Central memory CD8-positive, alpha-beta T cell (primary cell): ENCODE results near the gene ARL13A.
"Not testable (repeated sequence)": the region's sequence is repeated elsewhere in the genome, so short reads cannot be mapped to it uniquely, and the experiment has no call there.

Experiments used
- ATAC-seq: fragments of 150-1000 bp; cut with Tn5 transposase; replicated peaks from 2 replicates; pipeline ENCODE4 v1.10.0; 2022; ENCODE audit warnings: mild to moderate bottlenecking, moderate FRiP score, moderate number of reproducible peaks; ENCODE audit not compliant: poor library complexity, severe bottlenecking; ENCODE audit errors: extremely low read depth
- DNase-seq, 2 donors: peaks; one replicate each; pipeline ENCODE4 v3.0.0; 2021; ENCODE audit warnings: low spot score in 2 of 2
- H3K27ac Mint-ChIP-seq: one replicate; pipeline ENCODE4 v1.8.0; 2022; ENCODE audit warnings: low read depth, mild to moderate bottlenecking, moderate library complexity, mixed read lengths
- H3K27me3 Mint-ChIP-seq: one replicate; pipeline ENCODE4 v1.8.0; 2022; ENCODE audit warnings: mixed read lengths
- H3K36me3 Mint-ChIP-seq: one replicate; pipeline ENCODE4 v1.8.0; 2022; ENCODE audit warnings: mild to moderate bottlenecking, moderate library complexity, mixed read lengths; ENCODE audit not compliant: insufficient read depth
- H3K4me1 Mint-ChIP-seq: one replicate; pipeline ENCODE4 v1.8.0; 2022; ENCODE audit warnings: mixed read lengths
- H3K4me3 Mint-ChIP-seq: one replicate; pipeline ENCODE4 v1.8.0; 2022; ENCODE audit warnings: mild to moderate bottlenecking, moderate library complexity, mixed read lengths
- H3K9me3 Mint-ChIP-seq: one replicate; pipeline ENCODE4 v1.8.0; 2022; ENCODE audit warnings: mixed read lengths

ARL13A gene

DNA sequence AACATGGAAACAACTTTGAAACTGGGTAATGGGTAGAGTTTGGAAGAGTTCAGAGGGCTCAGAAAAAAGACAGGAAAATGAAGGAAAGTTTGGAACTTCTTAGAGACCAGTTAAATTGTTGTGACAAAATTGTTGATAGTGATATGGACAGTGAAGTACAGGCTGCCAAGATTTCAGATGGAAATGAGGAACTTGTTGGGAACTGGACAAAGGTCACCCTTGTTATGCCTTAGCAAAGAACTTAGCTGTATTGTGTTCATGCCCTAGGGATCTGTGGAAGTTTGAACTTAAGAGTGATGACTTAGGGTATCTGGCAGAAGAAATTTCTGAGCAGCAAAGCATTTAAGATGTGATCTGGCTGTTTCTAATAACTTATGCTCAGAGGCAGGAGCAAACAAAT, 5.1 kb upstream of the ARL13A start:
- no peak for DNase-seq
- no peaks in the 10 kb centered on the region for H3K9me3 Mint-ChIP-seq
- H3K27ac Mint-ChIP-seq, result no peak overlapping the region
- ATAC-seq, result no peak
- no peaks in the 10 kb centered on the region for H3K4me1 Mint-ChIP-seq
- H3K4me3 Mint-ChIP-seq, result no peak overlapping the region
- H3K27me3 Mint-ChIP-seq, result no peaks in the 10 kb centered on the region
- no peaks in the 10 kb centered on the region for H3K36me3 Mint-ChIP-seq

DNA sequence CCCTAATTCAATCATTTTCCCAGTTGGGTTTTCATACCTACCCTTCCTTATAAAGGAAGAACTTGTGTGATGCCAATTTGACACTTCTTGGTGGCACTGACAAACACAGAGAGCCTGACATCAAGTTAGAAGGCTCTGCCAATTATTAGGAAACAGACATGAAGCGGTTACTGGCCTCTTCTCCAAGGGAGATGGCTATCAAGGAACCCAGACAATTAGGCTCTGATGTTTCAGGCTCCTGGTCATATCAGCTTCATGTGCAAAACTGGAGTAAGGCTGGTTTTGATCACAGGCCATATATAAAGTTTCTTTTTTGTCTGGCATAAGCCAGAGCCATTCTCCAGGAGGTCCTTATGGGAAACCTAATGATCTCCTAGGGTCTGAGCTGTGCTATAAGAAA, 428 bp downstream of the ARL13A start:
- no peaks in the 10 kb centered on the region for H3K4me1 Mint-ChIP-seq
- no peaks in the 10 kb centered on the region for H3K36me3 Mint-ChIP-seq
- no peaks in the 10 kb centered on the region for H3K9me3 Mint-ChIP-seq
- no peak overlapping the region for H3K4me3 Mint-ChIP-seq
- H3K27me3 Mint-ChIP-seq, result no peaks in the 10 kb centered on the region
- ATAC-seq (no peak), DNase-seq (no peak)
- H3K27ac Mint-ChIP-seq, result no peak overlapping the region

DNA sequence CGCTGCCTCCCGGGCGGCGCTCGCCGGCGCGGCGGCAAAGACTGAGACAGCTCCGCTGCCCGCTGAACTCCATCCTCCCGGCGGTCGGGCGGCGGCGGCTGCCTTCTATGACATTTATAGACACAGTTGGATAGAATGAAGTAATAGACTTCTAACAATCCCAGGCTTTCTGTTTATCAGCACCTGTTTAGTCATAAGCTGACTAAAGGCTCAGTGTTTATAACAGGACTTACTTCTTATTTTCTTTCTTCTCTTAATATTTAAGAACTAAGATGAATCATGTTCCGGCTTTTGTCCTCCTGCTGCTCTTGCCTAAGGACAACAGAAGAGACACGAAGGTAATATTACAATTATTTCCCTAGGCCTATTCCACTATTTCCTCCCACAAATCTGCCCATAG, 3.9 kb downstream of the ARL13A start:
- Mint-ChIP-seq H3K4me1 (no peaks in the 10 kb centered on the region), H3K4me3 (no peak overlapping the region), H3K27me3 (no peaks in the 10 kb centered on the region), H3K27ac (no peak overlapping the region), H3K9me3 (no peaks in the 10 kb centered on the region), H3K36me3 (no peaks in the 10 kb centered on the region)
- ATAC-seq (no peak), DNase-seq (no peak)

DNA sequence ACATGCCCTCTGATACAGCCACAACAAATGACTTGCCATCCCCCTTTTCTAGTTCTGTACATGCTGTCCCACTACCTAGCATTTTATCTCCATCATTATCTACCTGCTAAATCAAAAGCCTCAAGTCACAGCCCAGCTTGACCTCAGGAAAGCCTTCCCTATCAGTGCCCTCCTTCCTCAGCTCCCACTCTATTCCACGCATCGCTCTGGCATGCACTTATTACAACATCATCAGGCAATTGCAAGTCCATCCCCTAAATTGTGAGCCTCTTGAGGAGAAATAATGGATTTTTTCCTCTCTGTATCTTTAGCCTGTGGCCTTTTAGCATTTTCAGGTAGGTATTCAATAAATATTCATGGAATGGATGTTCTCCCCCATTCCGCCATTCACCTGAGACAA, 5.7 kb downstream of the ARL13A start:
- Mint-ChIP-seq H3K9me3 (no peaks in the 10 kb centered on the region), H3K27me3 (no peaks in the 10 kb centered on the region), H3K36me3 (no peaks in the 10 kb centered on the region), H3K4me3 (no peak overlapping the region), H3K27ac (no peak overlapping the region), H3K4me1 (no peaks in the 10 kb centered on the region)
- no peak for ATAC-seq
- DNase-seq, result no peak

DNA sequence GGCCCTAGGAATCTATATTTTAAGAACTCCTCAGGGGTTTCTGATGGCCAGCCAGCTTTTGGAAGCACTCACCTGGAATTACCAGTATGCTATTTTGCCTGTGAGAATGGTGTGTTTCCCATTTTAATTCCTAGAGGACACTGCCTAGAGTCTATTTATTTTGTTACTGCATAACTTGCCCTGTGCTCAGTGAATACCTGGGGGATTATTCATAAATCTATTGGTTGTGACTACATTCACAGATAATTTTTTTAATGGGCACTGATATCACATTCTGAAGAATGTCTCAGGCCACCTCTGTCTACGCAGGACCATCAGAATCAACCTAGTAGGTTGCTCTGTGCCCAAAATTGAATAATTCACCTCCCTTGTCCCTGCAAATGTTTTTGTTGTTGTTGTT, 6.7 kb downstream of the ARL13A start:
- no peaks in the 10 kb centered on the region for H3K9me3 Mint-ChIP-seq
- no peaks in the 10 kb centered on the region for H3K4me1 Mint-ChIP-seq
- ATAC-seq (no peak), DNase-seq (no peak)
- no peak overlapping the region for H3K4me3 Mint-ChIP-seq
- H3K27me3 Mint-ChIP-seq, result no peaks in the 10 kb centered on the region
- no peak overlapping the region for H3K27ac Mint-ChIP-seq
- peaks cover under 1% of the 10 kb centered on the region for H3K36me3 Mint-ChIP-seq

DNA sequence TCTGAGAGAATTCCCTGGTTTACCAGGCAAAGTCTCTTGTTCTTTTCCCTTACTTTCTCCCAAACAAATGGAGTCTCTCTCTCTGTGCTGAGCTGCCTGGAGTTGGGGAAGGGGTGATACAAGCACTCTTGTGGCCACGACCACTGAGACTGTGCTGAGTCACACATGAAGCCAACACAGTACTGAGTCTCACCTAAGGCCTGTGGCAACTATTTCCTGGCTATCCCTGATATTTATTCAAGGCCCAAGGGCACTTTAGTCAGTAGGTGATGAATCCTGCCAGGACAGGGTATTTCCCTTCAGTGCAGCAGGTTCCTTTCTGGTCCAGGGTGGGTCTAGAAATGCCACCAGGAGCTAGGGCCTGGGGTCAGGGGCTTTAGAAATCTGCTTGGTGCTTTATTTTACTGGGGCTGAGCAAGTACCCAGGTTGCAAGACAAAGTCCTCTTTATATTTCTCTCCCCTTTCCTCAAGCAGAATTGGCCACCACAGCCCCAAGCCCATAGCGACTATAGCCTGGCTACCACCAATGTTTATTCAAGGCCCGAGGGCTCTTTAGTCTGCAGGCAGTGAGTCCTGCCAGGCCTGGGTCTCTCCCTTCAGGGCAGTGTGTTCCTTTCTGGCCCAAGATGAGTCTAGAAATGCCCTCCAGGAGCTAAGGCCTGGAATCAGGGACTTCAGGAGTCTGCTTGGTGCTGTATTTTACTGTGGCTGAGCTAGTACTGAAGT, 10.5 kb downstream of the ARL13A start:
- Mint-ChIP-seq H3K27ac (no peak overlapping the region), H3K4me1 (no peaks in the 10 kb centered on the region), H3K4me3 (no peak overlapping the region), H3K27me3 (no peaks in the 10 kb centered on the region), H3K9me3 (no peaks in the 10 kb centered on the region), H3K36me3 (peaks cover 1% of the 10 kb centered on the region)
- DNase-seq (no peak), ATAC-seq (no peak)

DNA sequence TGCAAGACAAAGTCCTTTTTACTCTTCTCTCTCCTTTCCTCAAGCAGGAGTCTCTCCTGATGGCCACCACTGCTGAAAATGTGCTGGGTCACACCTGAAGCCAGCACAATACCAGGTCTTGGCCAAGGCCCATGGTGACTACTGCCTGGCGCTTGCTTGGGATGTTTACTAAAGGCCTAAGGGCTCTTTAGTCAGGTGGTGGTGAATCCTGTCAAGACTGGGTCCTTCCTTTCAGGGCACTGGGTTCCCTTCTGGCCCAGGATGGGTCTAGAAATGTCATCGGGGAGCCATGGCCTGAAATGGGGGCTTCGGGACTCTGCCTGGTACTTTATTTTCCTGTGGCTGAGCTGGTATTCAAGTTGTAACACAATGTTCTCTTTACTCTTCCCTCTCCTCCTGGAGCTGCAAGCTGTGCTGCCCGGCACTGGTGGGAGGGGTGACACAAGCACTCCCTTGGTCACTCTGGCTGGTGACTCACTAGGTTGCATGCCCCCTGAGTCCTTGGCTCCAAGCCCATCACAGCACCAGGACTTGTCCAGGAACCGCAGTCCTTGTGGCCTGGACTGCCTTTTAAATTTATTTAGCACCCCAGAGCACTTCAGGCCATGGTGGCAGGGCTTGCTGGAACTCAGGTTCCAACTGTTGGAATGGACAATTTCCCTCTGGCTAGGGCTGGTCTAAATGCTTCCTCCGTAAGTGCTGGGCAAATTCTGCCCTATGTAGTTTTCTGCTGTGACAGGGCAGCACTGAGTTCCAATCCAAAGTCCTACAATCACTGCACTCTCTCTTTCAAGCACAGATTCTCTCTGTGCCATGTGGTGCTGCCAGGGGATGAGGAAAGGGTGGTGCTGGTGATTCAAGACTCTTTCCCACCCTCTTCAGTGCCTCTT, 11.3 kb downstream of the ARL13A start:
- DNase-seq (no peak), ATAC-seq (no peak)
- Mint-ChIP-seq H3K9me3 (no peaks in the 10 kb centered on the region), H3K36me3 (peaks cover 1% of the 10 kb centered on the region), H3K27me3 (no peaks in the 10 kb centered on the region), H3K4me1 (no peaks in the 10 kb centered on the region), H3K27ac (no peak overlapping the region), H3K4me3 (no peak overlapping the region)

DNA sequence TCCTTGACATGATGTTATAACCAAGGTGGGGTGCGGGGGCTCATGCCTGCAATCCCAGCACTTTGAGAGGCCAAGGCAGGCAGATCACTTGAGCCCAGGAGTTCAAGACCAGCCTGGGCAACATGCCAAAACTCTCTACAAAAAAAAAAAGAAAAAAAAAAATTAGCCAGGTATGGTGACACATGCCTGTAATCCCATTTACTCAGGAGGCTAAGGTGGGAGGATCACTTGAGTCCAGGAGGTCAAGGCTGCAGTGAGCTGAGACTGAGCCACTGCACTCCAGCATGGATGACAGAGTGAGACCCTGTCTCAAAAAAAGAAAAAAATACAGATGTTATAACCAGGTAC, 12.0 kb downstream of the ARL13A start:
- DNase-seq, H3K27ac Mint-ChIP-seq, H3K27me3 Mint-ChIP-seq, H3K36me3 Mint-ChIP-seq, ATAC-seq, H3K4me1 Mint-ChIP-seq, H3K4me3 Mint-ChIP-seq, H3K9me3 Mint-ChIP-seq: not testable (repeated sequence)

DNA sequence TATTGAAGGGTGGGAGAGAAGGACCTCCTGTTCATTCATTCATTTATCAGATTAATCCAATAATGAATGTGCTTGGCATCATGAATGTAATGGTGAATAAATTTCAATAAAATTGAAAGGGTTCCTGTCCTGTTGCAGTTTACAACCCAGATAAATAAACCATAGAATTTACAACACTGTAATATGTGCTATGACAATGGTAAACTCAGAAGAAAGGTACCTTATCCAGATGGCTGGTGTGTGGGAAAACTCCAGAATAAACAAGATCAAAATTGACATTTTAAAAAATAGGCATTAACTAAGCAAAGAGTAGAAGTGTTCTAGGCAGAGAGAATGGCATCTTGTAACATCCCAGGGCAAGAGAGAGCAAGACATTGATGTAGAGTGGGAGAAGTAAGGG, 15.3 kb downstream of the ARL13A start:
- H3K4me3 Mint-ChIP-seq, result no peak overlapping the region
- no peaks in the 10 kb centered on the region for H3K4me1 Mint-ChIP-seq
- ATAC-seq (no peak), DNase-seq (no peak)
- H3K36me3 Mint-ChIP-seq, result peaks cover 1% of the 10 kb centered on the region
- H3K27me3 Mint-ChIP-seq, result no peaks in the 10 kb centered on the region
- H3K27ac Mint-ChIP-seq, result no peak overlapping the region
- no peaks in the 10 kb centered on the region for H3K9me3 Mint-ChIP-seq

DNA sequence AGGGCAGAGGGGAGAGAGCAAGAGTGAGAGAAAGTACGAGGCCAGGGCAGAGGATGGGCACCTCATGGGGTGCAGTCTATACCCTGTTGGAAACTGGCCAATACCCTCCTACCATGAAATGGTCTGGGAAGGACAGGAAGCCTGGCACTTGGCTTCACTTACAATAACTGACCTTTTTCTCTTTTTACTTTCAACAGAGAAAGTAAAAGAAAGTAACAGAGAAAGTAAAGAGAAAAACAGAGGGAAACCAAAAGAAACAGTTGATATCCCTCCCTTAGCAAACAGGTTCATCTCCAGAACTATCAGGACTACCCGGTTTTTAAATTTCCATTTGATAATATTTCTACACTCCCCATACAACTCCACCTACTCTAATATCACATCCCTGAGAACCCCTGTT, 20.6 kb downstream of the ARL13A start:
- Mint-ChIP-seq H3K4me1 (no peaks in the 10 kb centered on the region), H3K27ac (no peak overlapping the region), H3K36me3 (peaks cover 4% of the 10 kb centered on the region), H3K9me3 (no peaks in the 10 kb centered on the region), H3K4me3 (no peak overlapping the region), H3K27me3 (no peaks in the 10 kb centered on the region)
- ATAC-seq (no peak), DNase-seq (no peak)

DNA sequence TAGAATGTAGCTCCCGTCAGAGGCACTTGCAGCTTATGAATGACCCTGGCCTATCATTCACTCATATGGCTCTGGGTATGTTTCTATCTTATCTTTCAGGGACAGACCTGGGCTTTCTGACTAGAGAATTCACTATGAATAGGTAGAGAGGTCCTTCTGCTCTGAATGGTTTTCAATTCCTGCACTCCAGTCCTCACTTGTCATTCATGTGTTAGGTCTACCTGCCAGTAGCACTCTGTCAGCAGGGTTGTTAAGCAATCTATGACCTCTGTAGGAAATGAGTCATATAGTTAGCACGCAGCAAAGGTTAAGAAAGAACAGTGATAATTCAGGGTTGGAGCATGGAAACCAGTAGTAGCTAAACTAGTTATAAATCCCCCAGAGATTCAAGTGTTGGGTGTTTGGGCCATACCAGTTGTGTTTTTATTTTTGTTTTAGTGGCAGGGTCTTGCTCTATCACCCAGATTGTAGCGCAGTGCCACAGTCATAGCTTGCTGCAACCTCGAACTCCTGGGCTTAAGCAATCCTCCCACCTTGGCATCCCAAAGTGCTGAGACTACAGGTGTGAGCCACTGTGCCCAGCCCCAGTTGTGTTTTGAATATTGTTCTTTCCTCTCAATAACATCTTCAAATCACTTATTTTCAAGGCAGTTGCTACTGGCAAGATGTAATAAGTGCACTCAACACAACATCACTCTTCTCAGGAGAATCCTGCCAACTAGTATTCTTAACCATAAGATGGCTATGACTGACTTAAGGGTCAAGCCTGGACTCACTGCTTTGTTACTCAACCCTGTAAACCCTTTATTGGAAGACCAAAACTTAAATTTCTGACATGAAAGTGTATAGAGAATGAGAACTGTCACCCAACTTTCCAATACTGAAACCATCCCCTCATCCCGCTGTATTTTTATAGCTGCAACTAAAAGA, 25.1 kb downstream of the ARL13A start:
- no peak overlapping the region for H3K4me3 Mint-ChIP-seq
- no peak overlapping the region for H3K27ac Mint-ChIP-seq

DNA sequence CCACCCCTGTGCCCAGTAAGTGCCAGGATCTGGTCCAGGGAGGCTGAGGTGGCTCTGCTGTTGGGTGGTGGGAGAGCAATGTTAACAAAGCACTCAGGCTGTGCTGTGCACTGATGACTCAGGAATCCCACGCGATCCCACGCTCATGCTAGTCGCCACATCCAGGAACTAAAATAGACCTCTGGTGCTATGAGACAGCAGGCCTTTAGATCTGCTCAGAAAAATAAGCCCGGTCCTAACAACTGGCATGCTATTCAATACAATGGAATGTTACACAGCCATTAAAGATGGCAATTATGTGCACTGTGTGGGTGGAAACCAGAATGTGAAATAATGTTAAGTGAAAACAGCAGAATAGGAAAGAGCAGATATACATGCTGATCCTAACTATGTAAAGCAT, 26.0 kb downstream of the ARL13A start:
- Mint-ChIP-seq H3K4me1 (no peaks in the 10 kb centered on the region), H3K27ac (no peak overlapping the region), H3K27me3 (no peaks in the 10 kb centered on the region), H3K36me3 (peaks cover 5% of the 10 kb centered on the region), H3K9me3 (no peaks in the 10 kb centered on the region), H3K4me3 (no peak overlapping the region)
- no peak for DNase-seq
- no peak for ATAC-seq

More for the DNA sequence above, 25.1 kb downstream of the ARL13A start:
- Mint-ChIP-seq H3K27me3 (no peaks in the 10 kb centered on the region), H3K36me3 (peaks cover 6% of the 10 kb centered on the region), H3K4me1 (no peaks in the 10 kb centered on the region), H3K9me3 (no peaks in the 10 kb centered on the region)
- ATAC-seq (no peak), DNase-seq (no peak)
